GM12891 (cell line): Measurements from ENCODE around the gene URM1.
"Not testable (repeated sequence)": the region's sequence is repeated elsewhere in the genome, so short reads cannot be mapped to it uniquely, and the experiment has no call there.

Source experiments
- DNase-seq: peaks from one replicate; pipeline ENCODE4 v3.0.0; 2011; ENCODE audit warnings: low spot score; ENCODE audit not compliant: insufficient read length
- FAIRE-seq: peaks from 2 replicates; lab custom pipeline; 2011; peaks lifted over from hg19 to GRCh38; lab: Jason Lieb, UNC
- PAX5 ChIP-seq: IDR thresholded peaks from 2 replicates; pipeline ENCODE4 v1.6.1; 2011; ENCODE audit warnings: low read length, moderate library complexity, mild to moderate bottlenecking; ENCODE audit not compliant: insufficient read depth, severe bottlenecking
- POLR2A ChIP-seq: IDR thresholded peaks from 2 replicates; pipeline ENCODE4 v1.6.1; 2011; ENCODE audit warnings: low read depth, low read length, control low read depth
- POLR2AphosphoS5 ChIP-seq: IDR thresholded peaks from 2 replicates; pipeline ENCODE4 v1.6.1; 2011; ENCODE audit warnings: low read depth, low read length, control low read depth
- POU2F2 ChIP-seq: IDR thresholded peaks from 2 replicates; pipeline ENCODE4 v1.6.1; 2011; ENCODE audit warnings: low read depth, mild to moderate bottlenecking, control low read depth, low read length, moderate library complexity
- SPI1 ChIP-seq: IDR thresholded peaks from 2 replicates; pipeline ENCODE4 v1.6.1; 2011; ENCODE audit warnings: low read depth, low read length, control low read depth
- TAF1 ChIP-seq: IDR thresholded peaks from 2 replicates; pipeline ENCODE4 v1.6.1; 2011; ENCODE audit warnings: low read depth, low read length, control low read depth

Gene URM1

DNA sequence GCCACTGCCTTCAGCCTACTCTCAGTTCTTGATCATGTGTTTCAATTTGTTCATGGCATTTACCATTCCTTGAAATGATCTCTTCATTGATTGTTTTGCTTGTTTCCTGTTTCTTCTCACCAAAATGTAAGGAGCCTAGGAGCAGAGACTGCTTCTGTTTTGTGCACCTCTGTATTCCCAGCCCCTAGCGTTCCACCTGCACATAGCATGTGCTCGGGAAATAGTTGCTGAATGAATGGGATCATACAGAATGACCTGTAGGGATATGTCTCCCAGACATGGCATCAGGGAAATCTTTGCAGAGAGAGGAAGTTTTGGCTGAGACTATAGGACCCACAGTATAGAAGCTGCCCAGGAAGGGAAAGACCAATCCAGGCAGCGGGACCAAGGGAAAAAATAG is 43.3 kb downstream of the URM1 start:
- TF ChIP-seq POU2F2: no peak
- no peak for TF ChIP-seq POLR2AphosphoS5
- no peak for TF ChIP-seq TAF1
- no peak for TF ChIP-seq POLR2A
- TF ChIP-seq SPI1: no peak
- no peak for TF ChIP-seq PAX5
- DNase-seq: no peak
- FAIRE-seq: no peak

DNA sequence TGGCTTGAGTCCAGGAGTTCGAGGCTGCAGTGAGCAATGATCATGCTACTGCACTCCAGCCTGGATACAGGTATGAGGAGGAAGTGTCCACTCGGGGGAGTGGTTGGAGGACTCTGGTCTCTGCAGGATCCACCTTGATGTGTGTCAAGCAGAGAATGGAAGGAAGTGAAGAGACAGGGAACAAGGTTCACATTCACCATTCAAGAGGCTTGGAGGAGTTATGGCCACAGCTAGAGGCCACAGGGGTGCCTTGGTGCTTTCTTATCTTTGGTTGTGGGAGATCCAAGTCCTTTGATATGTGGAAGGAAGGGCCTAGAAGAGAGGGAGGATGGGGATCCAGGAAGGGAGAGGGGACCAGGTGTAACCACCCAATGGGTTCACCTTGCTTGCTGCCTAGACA is 44.1 kb downstream of the URM1 start:
- TF ChIP-seq POLR2AphosphoS5 (no peak), PAX5 (no peak), SPI1 (no peak)
- DNase-seq: no peak
- FAIRE-seq: no peak

- TF ChIP-seq TAF1 (no peak), POU2F2 (no peak), POLR2A (no peak), POLR2AphosphoS5 (no peak), SPI1 (no peak), PAX5 (no peak)
- FAIRE-seq (no peak), DNase-seq (no peak)
Measured at GRCh38 chr9:128416014-128416413, 44.8 kb downstream of the URM1 start.

- no peak for TF ChIP-seq SPI1
- no peak for TF ChIP-seq PAX5
- TF ChIP-seq TAF1: no peak
- no peak for TF ChIP-seq POLR2A
- TF ChIP-seq POU2F2: no peak
- no peak for TF ChIP-seq POLR2AphosphoS5
- DNase-seq: no peak
- FAIRE-seq: no peak
Measured at GRCh38 chr9:128416432-128417019, 45.4 kb downstream of the URM1 start.

- FAIRE-seq: no peak
- DNase-seq: no peak
- TF ChIP-seq POLR2A (no peak), SPI1 (no peak), POLR2AphosphoS5 (no peak), PAX5 (no peak)
Measured at GRCh38 chr9:128419061-128419925, 48.1 kb downstream of the URM1 start.

GRCh38 chr9:128420060-128420650 is 49.0 kb downstream of the URM1 start:
- TF ChIP-seq PAX5: no peak
- no peak for TF ChIP-seq POLR2AphosphoS5
- no peak for TF ChIP-seq POU2F2
- no peak for TF ChIP-seq SPI1
- FAIRE-seq: peak; percentile 66
- peak; percentile 89 for DNase-seq

DNA sequence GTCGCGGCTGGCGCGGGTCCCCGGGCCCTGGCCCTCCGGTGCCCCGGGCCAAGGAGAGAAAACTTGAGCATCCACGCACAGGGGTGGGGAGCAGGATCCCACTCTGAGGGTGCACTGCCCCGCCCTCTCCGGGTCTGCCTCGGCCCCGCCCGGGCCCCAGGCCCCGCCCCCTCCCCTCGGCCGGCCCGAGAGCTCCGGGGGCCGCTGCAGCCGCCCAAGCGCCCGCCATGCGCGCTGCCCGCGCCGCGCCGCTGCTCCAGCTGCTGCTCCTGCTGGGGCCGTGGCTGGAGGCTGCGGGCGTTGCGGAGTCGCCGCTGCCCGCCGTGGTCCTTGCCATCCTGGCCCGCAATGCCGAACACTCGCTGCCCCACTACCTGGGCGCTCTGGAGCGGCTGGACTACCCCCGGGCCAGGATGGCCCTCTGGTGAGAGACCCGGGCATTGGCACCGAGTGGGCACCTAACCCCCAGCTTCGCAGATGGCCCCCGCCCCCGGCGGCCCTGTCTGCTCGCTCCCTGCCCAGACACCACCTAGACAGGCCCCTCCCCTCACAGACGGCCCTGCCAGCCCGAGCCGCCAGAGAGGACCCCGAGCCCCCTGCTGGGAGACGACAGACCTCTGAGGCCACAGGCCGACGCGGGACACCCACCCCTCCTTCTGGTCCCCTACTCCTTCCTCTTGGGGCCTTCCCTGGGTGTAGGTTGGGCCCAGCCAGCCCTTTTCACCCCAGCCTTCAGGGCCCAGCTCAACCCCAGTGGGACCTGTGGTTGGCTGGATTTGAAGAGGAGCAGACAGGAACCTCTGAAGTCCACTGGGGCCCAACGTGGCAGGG is 49.7 kb downstream of the URM1 start, which contains the start of gene CERCAM:
Gene CERCAM, plus strand, starts transcription at position 207 of the 831 bp plus-strand sequence. Its CDS starts 21 bp downstream, at position 228.
- TF ChIP-seq TAF1 (no peak), POLR2AphosphoS5 (no peak), POU2F2 (no peak), POLR2A (no peak), SPI1 (no peak), PAX5 (no peak)
- DNase-seq (peak; percentile 84), FAIRE-seq (no peak)

- DNase-seq (no peak), FAIRE-seq (no peak)
- TF ChIP-seq POLR2A: no peak
- no peak for TF ChIP-seq PAX5
- no peak for TF ChIP-seq POLR2AphosphoS5
- TF ChIP-seq TAF1: no peak
- no peak for TF ChIP-seq POU2F2
- TF ChIP-seq SPI1: no peak
Measured at GRCh38 chr9:128421482-128421996, 50.4 kb downstream of the URM1 start.

DNA sequence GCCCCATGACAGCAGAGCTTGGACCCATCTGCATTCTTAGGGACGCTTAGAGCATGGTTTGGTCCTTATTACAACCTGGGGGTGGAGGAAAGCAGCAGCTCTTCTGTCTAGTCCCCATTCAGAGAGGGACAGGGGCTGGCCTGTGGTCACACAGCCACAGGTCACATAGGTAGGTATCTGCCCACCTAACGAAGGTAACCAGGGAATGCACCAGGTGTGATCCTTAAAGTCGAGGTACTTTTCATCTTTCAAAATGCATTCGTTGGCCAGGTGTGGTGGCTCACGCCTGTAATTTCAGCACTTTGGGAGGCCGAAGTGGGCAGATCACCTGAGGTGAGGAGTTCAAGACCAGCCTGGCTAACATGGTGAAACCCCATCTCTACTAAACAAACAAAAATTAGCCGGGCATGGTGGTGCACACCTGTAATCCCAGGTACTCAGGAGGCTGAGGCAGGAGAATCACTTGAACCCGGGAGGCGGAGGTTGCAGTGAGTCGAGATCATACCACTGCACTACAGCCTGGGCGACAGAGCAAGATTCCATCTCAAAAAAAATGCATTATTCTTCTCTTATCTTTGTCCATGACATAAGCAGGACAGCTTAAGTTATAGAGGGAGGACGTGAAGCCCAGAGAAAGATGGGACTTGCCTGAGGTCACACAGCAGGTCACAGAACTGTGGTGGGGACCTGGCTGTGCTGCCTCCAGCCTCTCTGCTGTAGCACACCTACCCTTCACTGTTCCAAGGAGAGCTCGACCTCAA is 51.0 kb downstream of the URM1 start:
- not testable (repeated sequence) for DNase-seq

More for the DNA sequence above, 51.0 kb downstream of the URM1 start:
- not testable (repeated sequence) for FAIRE-seq
